ENCODE data around the gene SLC25A45. TPM values are rescaled to one million over a fixed set of nuclear protein-coding genes. Genes with fewer than 3 reads are reported as not detected.
A peak's percentile ranks its signal among the peaks of the same experiment; 100 is the strongest.

SLC25A45 gene
- total and polyA plus RNA-seq, 8 donors = 16.2 to 58.2 (median 34.7) TPM

DNA sequence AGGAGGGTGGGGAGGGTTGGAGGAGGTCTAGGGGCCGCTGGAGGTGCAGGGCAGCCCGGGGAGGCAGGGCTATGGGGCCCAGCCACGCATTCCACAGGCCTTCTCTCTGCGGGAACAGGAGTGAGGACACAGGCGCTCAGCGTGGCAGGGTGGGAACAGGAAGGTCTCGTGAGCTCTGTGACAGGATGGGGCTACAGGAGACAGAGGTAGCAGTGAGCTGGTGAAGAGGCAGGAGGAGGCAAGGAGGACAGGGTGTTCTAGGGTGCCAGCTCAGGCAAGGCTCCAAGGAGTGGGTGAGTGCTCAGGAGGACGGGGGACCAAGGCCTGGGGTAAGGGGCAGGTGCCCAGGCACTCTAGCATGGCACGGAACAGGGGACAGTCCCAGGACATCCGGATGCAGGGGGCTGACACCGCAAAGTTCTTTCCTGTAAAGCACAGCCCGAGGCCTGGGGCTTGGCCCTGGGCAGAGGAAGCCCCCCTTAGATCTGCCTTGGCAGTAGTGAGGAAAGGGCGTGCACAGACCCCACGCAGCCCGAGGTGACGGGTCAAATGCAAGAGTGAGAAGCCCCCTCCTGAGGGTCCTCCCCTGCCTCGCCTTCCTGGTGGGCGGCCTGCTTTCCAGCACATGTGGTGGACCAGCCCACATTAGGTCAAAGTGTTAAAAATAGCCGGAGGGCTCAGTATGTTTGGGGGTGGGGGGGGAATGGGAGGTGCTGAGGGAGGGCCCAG, 35.4 kb upstream of the SLC25A45 start:
- DNase-seq (peak in 5 of 6 donors; percentile 48 to 82 (median 63)), ATAC-seq (no peak), FAIRE-seq (no peak)
- Histone ChIP-seq H3K27me3 (no peaks in the 10 kb centered on the region), H3K36me3 (peaks cover 0 to under 1% (median 0%) of the 10 kb centered on the region in 3 donors), H3K9me3 (no peaks in the 10 kb centered on the region), H3K4me1 (peaks cover 36 to 51% (median 44%) of the 10 kb centered on the region in 3 donors), H3K27ac (peak overlapping the region; percentile 98 to 99 (median 99)), H3K4me3 (peak overlapping the region in 2 of 4 donors; percentile 14 to 81)
- TF ChIP-seq, protein P1, sequence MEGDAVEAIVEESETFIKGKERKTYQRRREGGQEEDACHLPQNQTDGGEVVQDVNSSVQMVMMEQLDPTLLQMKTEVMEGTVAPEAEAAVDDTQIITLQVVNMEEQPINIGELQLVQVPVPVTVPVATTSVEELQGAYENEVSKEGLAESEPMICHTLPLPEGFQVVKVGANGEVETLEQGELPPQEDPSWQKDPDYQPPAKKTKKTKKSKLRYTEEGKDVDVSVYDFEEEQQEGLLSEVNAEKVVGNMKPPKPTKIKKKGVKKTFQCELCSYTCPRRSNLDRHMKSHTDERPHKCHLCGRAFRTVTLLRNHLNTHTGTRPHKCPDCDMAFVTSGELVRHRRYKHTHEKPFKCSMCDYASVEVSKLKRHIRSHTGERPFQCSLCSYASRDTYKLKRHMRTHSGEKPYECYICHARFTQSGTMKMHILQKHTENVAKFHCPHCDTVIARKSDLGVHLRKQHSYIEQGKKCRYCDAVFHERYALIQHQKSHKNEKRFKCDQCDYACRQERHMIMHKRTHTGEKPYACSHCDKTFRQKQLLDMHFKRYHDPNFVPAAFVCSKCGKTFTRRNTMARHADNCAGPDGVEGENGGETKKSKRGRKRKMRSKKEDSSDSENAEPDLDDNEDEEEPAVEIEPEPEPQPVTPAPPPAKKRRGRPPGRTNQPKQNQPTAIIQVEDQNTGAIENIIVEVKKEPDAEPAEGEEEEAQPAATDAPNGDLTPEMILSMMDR (IDR thresholded peaks at IDR 0.05) = no peak
- WGBS, 2 donors = 49 to 51% methylated on average over 14 to 19 of the region's 19 CpGs
- intact Hi-C loops (cut with DNase I) = loop anchor here in 2 of 3 donors (2.0 to 5.0 kb wide), 3 partner anchors 49 to 94 kb away; no protein-coding TSS in a partner anchor

DNA sequence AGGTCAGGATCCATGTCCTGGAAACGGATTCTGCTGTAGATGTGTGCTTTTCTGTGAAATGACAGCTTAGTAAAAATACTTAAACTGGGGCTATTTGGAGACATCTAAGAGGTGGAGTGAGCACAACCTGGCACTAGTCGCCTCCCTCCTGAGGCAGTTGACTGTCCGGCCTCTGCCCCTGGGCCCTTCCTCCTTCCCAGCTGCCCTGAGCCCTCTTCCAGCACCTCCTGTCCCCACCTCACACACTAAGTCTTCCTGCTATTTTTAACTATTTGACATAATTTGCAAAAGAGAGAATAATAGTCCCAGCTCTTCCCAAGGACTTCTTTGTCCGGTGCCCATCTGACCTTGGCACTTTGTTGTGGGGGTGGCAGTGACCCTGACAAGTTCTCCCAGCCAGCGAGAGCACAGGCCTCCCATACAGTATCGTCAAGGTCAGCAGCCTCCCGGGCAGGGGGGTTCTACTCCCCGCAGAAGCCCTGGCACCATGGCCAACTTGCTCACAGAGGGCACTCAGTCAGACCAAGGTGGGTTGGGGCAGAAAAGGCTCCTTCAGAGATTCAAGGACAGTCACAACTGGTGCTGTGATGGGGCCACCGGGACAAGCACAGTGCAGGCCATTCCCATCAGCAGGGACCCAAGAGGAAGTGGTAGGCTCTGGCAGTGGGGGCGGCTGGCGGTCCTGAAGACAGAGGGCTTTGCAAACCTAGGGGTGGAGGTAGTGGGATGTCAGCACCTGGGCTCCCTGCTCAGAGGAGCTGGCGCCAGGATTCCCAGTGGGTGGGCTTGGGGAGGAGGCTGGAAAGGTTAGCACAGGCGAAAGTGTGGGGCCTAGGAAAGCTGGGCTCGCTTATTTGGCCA, 34.6 kb upstream of the SLC25A45 start:
- Histone ChIP-seq H3K4me3 (peak overlapping the region in 2 of 4 donors; percentile 14 to 81), H3K9me3 (no peaks in the 10 kb centered on the region), H3K4me1 (peaks cover 36 to 51% (median 44%) of the 10 kb centered on the region in 3 donors), H3K36me3 (no peaks in the 10 kb centered on the region), H3K27me3 (no peaks in the 10 kb centered on the region), H3K27ac (peak overlapping the region; percentile 98 to 99 (median 99))
- TF ChIP-seq, protein P1 (IDR thresholded peaks at IDR 0.05) = no peak
- WGBS, 2 donors = 24 to 26% methylated on average over 14 of the region's 14 CpGs
- DNase-seq (peak; percentile 55 to 78 (median 62)), FAIRE-seq (no peak), ATAC-seq (no peak)
- intact Hi-C loops (cut with DNase I) = loop anchor here in 2 of 3 donors (2.0 to 5.0 kb wide), 3 partner anchors 50 to 95 kb away; no protein-coding TSS in a partner anchor

DNA sequence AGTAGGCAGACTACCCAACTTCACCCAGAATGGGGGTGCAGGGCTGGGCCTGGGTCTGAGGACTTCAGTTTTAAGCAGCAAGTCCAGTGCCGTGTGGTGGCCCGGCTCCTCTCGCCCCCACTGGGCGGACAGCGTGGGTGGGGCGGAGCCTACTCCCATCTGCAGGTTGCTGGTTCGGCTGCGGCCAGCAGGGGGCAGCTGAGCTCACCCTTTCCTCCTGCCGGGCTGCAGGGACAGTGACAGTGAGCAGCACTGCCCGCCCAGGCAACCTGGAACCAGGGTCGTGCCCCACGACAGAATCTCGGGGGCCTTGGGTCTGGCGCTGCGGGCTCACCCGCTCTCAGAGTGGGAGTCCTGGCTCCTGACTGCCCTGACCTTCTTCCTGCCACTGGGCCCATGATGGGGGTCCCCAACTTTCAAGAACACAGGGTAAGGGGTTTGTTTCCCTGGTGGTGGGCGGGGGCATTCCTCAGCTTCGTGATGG, 33.9 kb upstream of the SLC25A45 start:
- DNase-seq (peak; percentile 84 to 97 (median 92)), ATAC-seq (peak; percentile 36 to 60 (median 56)), FAIRE-seq (no peak)
- intact Hi-C loops (cut with DNase I) = loop anchor here in 2 of 3 donors (2.0 to 5.0 kb wide), 3 partner anchors 51 to 96 kb away; no protein-coding TSS in a partner anchor
- WGBS, 2 donors = 2 to 3% methylated on average over 18 of the region's 18 CpGs
- H3K27ac ChIP-seq = peak overlapping the region; percentile 98 to 99 (median 99)
- H3K9me3 ChIP-seq = no peaks in the 10 kb centered on the region
- H3K4me3 ChIP-seq = peak overlapping the region in 2 of 4 donors; percentile 14 to 81
- H3K27me3 ChIP-seq = no peaks in the 10 kb centered on the region
- TF ChIP-seq, protein P1 (IDR thresholded peaks at IDR 0.05) = peak; percentile 92 to 98 (median 95)
- H3K36me3 ChIP-seq = no peaks in the 10 kb centered on the region
- peaks cover 36 to 51% (median 44%) of the 10 kb centered on the region in 3 donors for H3K4me1 ChIP-seq

DNA sequence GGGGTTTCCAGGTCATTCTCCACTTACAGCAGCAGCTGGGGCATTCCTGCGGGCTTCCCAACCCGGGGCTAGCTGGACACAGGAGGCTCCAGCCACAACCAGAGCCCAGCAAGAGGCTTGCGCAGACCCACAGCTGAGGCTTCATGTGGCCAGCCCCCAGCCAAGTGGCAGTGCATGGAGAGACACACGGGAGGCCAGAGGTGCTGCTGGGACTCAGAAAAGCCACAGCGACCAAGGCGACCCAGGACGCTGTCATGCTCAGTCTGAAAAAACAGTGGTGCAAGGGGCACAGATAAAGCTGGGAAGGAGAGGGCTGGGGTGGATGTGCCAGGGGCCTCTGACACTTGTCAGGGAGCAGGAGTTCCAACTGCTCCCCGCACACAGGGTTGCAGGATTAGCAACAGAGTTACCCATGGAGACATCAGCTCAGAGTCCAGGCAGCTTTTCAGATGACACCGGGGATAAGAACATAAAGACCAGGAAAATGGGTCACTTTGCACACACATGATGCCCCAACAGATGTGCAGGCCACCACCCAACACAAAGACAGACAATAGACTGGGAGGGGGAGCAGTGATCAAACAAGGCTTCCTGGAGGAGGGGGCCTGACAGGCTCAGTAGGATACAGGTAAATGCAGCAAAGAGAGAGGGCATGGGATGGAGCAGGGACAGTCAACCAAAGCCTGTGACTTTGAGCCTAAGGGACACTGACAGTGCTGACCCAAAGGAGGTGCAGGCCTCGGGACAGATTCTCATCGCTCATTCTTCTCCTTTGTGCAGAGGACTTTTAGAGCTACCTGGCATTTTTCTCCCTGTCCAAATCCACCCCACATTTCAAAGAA, 33.3 kb upstream of the SLC25A45 start:
- intact Hi-C loops (cut with DNase I) = loop anchor here in 2 of 3 donors (2.0 to 5.0 kb wide), 3 partner anchors 52 to 97 kb away; no protein-coding TSS in a partner anchor
- 65 to 71% methylated on average over 11 of the region's 11 CpGs for WGBS, 2 donors

More for the DNA sequence above, 33.3 kb upstream of the SLC25A45 start:
- Histone ChIP-seq H3K36me3 (no peaks in the 10 kb centered on the region), H3K27me3 (no peaks in the 10 kb centered on the region), H3K27ac (peak overlapping the region in 2 of 4 donors; percentile 99), H3K4me3 (peak overlapping the region in 2 of 4 donors; percentile 14 to 81), H3K9me3 (no peaks in the 10 kb centered on the region), H3K4me1 (peaks cover 32 to 48% (median 42%) of the 10 kb centered on the region in 3 donors)
- TF ChIP-seq, protein P1 (IDR thresholded peaks at IDR 0.05) = no peak
- no peak for ATAC-seq
- DNase-seq = peak in 3 of 6 donors; percentile 40 to 59 (median 43)
- no peak for FAIRE-seq
